Tibial nerve (tissue), 3 donors: ENCODE measurements around the gene MED12L.

Experiments used
- POLR2A ChIP-seq, 2 donors: fragments of 450-650 bp; IDR thresholded peaks; one replicate each; pipeline ENCODE4 v1.6.1; 2017; ENCODE audit warnings: antibody characterized with exemption in 2 of 2, mild to moderate bottlenecking in 2 of 2, moderate library complexity in 2 of 2
- TF ChIP-seq, protein P1 (sequence below), 5 experiments: fragments of 200-600 bp in 3 of 5; fragments of 450-650 bp in 2 of 5; sonication (generic) in 3 of 5; IDR thresholded peaks; one replicate each; pipeline ENCODE4 v1.5.1; 2016 to 2019; ENCODE audit warnings: antibody characterized with exemption in 5 of 5, mild to moderate bottlenecking in 3 of 5, moderate library complexity in 2 of 5

DNA sequence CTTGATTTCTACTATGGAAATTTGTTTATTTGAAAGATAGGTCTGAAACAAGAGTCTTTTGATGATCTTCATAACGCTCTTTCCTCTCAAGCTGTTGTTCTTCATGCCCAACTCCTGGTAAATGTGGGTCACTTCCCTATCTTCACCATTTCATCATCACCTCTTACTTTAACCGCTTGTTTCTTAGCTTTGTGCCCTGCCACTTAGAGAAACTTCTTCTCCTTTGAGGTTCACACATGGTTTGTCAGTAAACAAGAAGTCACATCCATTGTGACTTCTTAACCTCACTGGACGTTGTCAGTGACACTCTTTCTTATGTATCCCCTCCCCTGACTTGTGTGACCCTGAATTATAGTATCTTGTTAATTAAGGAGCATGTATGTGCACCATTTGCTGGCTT, 260.8 kb downstream of the MED12L start:
- TF ChIP-seq, protein P1, sequence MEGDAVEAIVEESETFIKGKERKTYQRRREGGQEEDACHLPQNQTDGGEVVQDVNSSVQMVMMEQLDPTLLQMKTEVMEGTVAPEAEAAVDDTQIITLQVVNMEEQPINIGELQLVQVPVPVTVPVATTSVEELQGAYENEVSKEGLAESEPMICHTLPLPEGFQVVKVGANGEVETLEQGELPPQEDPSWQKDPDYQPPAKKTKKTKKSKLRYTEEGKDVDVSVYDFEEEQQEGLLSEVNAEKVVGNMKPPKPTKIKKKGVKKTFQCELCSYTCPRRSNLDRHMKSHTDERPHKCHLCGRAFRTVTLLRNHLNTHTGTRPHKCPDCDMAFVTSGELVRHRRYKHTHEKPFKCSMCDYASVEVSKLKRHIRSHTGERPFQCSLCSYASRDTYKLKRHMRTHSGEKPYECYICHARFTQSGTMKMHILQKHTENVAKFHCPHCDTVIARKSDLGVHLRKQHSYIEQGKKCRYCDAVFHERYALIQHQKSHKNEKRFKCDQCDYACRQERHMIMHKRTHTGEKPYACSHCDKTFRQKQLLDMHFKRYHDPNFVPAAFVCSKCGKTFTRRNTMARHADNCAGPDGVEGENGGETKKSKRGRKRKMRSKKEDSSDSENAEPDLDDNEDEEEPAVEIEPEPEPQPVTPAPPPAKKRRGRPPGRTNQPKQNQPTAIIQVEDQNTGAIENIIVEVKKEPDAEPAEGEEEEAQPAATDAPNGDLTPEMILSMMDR (IDR thresholded peaks at IDR 0.05) = no peak
- TF ChIP-seq POLR2A (IDR thresholded peaks at IDR 0.05) = no peak
